GM18868 (cell line): ENCODE data around the gene LYAR.
"Not testable (repeated sequence)": the region's sequence is repeated elsewhere in the genome, so short reads cannot be mapped to it uniquely, and the experiment has no call there.

ENCODE experiments used
- ATAC-seq: cut with Tn5 transposase; IDR thresholded peaks from one replicate; pipeline ENCODE4 v1.9.1; 2021; ENCODE audit warnings: mild to moderate bottlenecking, moderate library complexity; ENCODE audit not compliant: unreplicated experiment

Gene LYAR

DNA sequence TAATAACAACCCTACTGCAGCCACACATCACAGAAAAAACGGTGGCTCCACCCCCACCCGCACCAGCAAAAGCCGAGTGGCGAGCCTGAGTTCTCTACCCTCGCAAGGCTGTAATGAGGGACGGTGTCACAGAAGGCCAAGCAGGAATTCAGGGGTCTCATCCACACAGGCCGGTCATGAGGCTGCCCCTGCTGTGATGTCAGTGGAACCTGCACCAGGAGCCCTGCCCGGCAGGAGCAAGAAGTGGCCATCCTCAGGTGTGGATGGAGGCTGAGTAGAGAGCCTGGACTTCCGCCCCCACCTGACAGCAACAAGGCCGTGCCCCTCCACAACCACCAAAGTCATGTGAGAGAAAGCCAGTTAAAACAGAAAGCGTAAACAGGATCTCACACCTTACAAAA, 20.6 kb downstream of the LYAR start:
- no peak for ATAC-seq

DNA sequence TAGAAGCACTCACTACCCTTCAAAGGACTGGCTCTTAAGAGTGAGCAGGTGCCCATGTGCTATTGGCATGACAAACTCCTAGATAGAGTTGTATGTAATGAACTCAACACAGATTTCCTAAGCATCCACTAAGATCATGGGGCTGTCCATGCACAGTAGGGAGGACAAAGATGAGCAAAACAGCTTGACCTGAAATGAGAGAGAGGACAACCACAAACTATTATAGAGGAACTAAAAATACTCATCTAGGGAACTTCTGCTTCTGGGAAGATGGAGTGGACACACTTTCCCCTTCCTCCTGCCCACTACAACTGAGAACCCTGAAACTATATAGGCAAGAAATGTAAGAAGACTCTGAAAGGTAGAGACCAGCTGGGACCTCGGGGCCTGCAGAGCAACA, 21.2 kb downstream of the LYAR start:
- ATAC-seq: no peak

DNA sequence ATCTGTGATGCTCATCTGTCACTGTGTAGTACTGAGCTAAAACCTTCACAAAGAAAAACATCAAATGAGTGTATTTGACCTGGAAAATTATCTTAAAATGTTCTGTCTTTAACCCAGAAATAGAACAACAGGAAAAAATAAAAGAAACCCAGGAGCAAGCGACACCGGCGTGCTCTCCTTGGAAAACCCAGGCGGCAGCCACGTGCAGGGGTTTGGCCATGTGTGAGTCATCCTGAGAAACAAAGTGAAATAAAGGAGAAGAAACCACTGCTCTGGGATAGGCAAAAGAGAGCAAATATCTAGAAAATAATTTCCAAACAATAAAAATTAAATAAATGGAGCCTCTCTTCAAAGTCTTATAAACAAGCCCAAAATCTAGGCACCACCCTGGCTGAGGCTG, 22.0 kb downstream of the LYAR start:
- no peak for ATAC-seq

DNA sequence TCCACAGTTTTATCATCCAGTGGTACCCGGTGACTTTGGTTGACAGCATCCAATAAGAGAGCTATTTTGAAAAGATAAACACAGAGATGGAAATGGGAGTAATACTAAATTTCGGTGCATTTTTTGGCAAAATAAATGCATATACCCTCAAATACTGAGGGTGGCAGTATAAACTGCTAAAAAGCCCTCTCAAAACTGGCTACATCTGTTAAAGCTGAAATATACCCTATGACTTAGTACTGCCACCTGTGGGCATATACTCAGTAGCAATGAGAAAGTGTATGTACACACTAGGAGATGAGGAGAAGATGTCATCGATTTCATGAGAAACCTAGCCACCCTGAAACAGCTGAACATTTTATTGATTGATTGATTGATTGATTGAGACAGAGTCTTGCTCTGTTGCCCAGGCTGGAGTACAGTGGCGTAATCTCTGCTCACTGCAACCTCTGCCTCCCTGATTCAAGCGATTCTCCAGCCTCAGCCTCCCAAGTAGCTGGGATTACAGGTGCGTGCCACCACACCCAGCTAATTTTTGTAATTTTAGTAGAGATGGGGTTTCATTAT, 29.7 kb downstream of the LYAR start:
- peak; percentile 79 for ATAC-seq

DNA sequence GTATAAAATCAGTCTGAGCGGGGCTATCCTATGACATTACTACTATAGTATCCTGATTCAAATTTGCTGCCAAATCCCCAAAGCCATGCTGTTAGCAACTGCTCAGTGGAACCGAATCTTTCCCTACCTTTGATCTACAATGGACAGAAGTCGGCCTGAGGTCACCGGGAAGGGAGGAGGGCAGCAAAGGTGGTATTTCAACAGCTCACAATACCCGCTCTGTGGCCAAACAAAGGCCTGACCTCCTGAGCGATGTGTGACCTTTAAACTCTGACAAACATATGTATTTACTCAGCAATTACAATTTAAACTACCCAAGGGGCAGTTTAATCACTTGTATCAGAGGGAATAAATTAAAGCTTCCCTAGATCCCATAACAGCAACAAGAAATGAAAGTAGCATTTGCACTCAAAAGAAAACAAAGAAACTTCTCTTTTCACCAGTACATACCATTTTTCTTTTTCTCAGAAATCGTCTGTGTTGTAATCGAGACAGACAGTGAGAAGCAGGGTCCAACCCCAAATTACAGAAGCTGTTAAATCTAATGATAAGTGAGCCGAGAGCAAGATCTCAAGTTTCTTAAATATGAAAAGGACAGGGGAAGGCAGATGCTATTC, 30.4 kb downstream of the LYAR start:
- ATAC-seq: no peak

DNA sequence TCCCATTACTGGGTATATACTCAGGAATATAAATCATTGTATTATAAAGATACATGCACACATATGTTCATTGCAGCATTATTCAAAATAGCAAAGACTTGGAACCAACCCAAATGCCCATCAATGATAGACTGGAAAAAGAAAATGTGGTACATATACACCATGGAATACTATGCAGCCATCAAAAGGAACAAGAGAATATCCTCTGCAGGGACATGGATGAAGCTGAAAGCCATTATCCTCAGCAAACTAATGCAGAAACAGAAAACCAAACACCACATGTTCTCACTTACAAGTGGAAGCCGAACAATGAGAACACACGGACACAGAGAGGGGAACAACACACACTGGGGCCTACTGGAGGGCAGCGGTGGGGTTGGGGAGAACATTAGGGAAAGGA, 32.2 kb downstream of the LYAR start:
- not testable (repeated sequence) for ATAC-seq

DNA sequence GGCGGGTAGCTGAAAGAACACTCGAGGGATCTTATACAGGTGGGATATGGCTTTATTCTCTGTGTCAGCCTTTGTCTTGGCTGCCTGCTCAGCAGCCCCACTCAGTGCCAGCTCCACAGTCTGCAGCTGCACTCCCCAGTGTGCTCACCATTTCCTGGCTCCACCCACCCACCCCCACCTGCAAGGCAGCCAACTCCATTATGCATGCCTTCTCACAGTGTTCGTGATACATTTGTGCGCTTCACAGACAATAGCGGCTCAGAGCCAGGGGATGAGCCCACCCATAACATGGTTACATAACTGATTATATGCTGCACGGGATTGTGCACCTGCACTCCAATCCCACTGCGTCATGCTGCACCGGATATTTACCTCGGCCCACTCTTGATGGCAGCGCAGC, 33.2 kb downstream of the LYAR start:
- no peak for ATAC-seq

DNA sequence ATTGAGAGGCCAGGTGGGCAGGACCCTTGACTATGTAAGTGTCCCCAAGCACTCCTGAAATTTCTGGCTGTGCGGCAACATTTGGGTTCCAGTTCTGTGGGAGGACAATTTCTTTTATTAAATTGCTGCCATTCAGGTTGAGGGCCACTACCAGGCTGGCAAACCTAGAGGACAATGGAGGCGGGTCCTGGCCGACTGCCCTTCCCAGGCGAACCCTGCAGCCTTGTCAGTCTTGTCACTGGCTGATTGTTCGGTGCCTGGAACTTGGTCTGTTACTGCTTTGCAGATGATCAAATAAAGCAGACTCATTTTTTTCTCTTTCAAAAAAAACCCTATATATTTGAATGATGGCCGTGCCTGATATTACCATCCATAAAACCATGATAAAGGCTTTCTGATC, 35.3 kb downstream of the LYAR start:
- ATAC-seq: no peak

DNA sequence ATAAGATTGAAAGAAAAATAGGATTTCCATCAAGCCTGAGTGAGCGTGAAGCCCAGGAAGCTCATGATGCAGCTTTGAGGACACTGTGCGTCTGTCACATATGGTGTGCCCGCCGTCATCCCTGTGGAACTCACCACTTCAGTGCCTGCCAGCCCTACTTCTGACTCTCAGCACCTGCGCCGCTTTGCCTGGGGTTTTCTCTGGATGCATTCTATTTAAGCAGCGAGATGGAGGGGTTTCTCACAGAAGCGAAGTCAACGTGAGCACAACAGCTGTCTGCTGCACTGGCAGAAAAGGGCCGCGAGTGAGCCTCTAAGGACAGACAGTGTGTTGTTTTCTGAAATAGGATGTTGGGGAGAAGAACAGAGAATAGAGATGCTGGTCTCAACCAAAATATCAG, 35.8 kb downstream of the LYAR start:
- ATAC-seq: no peak

DNA sequence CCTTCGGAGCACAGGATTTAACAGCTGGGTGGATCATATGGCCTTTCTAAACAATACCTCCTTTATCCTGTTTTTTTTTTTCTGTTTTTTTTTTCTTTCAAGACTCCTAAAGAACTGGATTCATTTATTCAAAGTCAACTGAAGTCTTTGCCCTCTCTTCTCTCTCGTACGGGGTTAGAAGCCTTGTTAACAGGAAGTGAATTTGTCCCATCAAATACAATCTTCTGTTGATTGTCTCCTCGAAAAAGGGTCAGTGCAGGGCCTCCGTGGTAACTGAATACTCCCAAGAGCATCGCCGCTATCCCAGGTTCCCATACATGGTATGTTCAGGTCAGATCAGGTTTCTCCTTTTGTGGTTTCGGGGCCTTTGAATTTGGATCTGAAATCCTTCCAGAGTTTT, 40.1 kb downstream of the LYAR start:
- ATAC-seq: no peak

DNA sequence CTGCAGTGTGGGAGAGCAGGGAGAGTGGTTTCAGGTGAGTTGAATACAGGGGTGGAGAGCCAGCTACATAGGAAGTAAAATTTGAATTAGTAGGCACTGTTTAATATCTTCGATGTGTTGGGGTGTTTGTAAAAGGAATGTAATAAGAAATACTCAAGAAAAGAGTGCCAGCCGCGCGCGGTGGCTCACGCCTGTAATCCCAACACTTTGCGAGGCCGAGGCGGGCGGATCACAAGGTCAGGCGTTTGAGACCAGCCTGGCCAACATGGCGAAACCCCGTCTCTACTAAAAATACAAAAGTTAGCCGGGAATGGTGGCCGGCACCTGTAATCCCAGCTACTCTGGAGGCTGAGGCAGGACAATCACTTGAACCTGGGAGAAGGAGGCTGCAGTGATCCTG, 40.6 kb downstream of the LYAR start:
- not testable (repeated sequence) for ATAC-seq

DNA sequence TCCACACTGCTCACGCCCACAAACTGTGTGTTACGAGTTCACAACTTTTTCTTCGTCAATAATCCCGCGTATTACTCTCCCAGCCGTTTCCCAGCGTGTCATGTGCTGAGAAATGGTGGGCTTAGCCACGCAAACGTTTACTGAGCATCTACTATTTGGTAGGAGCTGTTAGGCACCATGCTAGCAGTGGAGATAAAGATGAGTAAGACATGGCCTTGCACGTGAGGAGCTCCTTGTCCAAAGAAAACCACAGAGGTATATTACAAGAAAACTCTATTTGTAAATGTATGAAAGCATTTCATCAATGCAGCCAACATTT, 41.1 kb downstream of the LYAR start:
- ATAC-seq: no peak

DNA sequence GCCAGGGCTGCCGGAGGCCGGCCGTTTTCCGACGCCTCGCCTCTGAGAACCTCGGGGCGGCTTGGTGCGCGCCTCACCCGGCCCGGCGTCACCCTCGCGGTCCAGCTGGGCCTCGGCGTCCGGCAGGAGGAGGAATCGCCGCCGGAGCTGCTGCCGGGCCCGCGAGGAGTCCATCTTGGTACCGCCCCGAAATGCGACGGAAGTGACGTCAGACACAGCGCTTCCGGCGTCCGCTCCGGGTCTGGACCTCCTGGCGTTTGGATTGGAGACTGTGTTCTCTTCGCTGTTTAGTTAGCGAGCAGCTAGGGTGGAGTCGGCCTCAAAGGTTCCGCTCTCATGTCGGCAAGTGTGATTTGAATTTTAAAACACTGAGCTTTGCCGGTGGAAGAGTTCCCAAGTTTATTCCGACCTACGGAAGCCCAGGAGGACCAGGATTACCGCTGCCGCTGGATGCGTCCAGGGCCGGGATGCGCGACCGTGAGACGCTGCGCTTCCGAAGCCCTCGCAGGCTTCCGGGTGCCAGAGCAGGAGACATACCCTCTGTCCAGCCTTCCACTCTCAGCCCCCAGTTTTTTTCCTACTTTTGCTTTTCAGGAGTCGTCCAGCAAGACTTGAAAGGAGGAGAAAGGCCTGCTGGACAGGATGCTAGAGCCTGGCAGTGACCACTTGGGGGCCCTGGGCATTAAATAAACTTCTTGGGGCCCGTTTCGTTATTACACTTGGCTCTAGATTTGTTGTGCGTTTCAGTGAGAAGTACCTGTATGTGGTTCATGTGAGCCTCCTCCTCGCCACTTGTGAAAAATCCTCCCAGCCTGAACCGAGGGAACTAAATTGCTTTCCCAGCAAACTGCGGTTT, 41.7 kb downstream of the LYAR start, which contains the start of gene TMEM128:
TMEM128 (minus strand) TSS at position 195 of the 856 bp plus-strand sequence; CDS start at position 174, 21 bp downstream.
- peak; percentile 98 for ATAC-seq

DNA sequence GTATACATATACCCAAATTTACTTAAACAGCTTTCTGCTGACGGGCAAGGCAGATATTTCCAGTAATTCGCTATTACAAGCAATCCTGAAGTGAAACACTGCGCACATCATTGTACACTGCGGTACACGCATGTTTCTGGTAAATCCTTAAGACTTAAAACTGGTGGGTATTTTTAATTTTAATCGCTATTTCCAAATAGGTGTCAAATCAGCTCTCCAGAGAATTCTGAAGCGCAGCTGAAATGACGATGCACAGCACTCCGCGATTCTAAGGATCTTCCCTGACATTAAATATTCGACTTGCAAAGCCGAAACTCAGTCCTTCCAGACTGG, 42.3 kb downstream of the LYAR start:
- ATAC-seq: peak; percentile 25

DNA sequence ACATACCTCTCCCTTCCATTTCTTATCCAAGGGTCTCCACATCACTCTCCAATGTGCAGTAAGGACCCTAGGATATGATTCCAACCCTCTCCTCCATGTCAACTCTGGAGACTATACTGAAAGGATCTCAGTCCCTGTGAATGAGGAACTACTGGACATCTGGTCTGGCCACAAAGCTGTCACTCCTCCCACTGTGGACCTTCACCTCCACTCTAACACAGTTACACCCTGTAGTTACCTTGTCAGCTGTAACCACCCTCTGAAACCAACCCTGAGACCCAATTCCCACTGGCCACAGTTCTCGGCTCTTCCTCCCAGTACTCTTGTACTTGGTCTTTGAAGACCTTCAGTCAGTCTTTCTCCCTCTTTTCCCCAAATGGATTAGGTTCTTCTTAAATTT, 44.8 kb downstream of the LYAR start:
- ATAC-seq: no peak

DNA sequence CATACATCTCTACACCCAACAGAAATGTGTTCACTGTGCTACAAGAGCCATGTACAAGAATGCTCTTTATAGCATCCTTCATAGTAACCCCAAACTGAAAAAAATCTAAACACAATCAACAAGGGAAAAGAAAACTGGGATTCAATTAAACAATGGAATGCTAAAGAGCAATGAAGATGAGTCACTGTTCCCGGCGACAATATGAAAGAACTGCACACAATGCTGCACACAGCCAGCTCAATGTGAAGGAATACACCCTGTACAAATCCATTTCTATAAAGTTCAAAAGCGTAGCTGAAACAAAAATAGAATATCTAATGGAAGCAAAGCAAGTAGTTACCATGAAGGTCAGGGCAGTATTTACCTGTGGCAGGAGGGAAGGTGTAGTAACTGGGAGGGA, 50.4 kb downstream of the LYAR start:
- ATAC-seq: not testable (repeated sequence)

DNA sequence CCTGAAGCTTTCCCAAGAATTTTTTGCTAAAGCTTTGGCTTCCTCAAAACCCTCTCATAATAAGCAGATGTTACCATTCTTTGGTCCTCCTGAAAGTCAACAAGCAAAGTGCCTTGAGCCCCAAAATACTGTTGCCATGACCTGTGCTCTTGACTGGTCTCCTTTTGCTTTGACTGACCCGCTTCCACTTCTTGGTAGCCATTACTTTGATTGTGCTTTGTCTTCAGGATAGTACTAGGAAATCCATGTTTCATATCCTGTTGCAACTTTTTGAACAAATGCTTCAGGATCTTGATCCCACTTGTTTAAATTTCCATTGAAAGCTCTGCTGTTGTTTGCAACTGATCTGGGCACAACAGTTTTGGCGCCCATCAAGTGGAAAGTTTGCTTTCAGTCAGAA, 56.3 kb downstream of the LYAR start:
- ATAC-seq: no peak

DNA sequence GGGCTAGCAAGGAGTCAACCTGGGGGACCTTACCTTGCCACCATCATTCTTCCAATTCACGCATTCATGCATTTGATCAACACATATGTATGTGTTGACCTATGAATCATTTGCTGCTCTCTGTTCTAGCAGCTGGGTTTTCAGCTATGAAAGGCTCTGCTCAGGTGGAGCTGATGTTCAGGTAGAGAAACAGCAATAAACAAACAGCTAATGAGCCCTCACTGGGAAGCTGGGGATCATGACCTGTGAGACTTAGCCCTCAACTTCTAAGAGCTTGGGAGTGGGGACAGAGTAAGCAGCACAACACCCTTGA, 61.6 kb downstream of the LYAR start:
- no peak for ATAC-seq

DNA sequence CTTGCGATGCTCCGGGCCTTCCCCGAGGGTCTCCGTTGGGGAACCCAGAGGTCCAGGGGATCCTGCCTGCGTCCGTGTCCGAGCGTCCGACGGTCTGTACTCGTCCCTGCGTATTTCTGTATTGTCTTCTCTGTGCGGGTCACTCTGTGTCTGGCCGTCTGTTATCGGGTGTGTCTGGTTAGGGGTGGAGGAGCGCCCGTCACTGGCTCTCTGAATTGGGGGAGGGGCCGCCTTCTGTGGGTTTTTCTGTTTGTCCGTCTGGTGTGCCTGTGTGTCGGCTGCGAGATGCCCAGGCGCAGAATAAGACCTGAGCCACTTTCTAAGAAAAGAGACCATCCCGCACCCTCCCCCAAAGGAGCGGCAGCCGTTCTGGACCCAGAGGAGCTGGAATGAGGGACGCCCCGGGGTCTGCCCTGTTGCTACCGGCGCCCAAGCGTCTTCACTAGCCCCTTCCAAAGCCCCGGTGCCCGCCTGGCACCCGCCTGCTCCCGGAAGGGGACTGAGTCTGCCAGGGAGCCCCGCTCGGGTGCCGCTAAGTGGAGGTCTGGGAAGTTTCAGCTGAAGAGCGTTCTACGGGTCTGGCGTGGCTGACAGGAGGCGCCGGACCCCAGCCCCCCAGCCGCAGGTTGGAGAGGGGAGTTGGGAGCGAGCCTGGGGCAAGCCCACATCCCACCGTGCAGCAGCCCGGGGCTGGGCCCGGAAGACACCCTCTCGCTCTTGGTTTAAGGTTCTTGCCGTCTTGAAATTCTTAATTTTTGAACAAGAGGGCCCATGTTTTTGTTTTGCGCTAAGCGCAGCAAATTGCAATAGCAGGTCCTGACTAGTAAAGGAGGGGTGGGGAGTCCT, 62.2 kb downstream of the LYAR start:
- no peak for ATAC-seq

DNA sequence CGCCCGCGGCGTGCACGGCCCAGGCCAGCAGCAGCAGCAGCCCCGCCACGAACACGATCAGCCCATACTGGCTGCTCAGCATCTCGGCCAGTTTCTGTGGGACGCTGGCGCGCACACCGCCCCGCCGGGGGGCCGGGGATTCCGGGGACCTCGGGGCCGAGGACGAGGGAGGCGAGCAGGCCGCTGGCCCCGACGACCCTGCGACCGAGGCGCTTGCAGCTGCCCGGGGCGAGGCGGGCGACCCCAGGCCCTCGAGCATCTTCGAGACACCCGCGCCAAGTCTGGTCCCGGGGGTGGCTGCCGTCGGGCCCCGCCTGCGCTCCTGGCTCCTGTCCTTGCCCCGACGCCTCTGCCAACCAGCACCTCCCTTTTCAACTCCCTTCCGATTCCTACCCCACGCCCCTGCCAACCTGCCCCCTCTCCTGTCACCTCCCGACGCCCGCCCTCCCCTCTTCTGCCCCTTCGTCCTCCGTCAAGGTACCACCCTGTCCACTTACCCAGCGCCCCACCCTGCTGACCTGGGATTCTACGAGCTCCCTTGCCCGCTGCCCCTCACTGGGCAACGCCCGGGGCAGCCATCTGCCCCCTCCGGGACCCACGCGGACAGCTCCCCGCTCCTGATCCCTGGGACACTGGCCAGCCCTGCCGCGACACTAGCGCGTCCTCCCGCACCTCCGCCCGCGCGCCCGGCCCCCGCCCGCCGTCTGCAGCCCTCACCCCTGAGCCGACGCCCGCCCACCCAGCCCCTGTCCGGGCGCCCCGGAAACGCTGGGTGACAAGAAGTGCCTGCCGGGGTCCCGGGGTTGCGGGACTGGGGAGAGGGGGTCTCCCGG, 63.1 kb downstream of the LYAR start, which contains the start of gene OTOP1:
OTOP1 (minus strand) TSS at position 324 of the 833 bp plus-strand sequence; CDS start at position 259, 65 bp downstream.
- no peak for ATAC-seq
